Measurements from ENCODE around the gene CEP95.

DNA sequence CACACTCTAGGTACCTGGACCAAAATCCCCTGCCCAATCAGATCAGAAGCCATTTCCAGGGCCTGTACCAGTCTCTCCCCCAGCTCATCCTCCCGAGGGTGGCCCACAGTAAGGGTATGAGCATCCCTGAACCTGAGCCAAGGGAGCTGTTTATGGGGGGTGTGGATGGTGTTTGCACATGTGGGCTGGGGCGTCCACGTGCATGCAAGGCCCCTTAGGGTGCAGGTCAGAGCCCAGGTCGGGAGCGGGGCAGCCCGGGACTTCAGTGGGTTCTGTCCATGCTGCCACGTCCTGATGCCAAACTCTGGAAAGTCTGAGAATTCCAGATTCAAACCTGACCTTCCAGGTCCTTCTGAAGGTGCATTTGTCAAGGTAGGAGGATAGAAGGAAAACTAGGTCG is 48.0 kb upstream of the CEP95 start:
- TF ChIP-seq, protein P1, sequence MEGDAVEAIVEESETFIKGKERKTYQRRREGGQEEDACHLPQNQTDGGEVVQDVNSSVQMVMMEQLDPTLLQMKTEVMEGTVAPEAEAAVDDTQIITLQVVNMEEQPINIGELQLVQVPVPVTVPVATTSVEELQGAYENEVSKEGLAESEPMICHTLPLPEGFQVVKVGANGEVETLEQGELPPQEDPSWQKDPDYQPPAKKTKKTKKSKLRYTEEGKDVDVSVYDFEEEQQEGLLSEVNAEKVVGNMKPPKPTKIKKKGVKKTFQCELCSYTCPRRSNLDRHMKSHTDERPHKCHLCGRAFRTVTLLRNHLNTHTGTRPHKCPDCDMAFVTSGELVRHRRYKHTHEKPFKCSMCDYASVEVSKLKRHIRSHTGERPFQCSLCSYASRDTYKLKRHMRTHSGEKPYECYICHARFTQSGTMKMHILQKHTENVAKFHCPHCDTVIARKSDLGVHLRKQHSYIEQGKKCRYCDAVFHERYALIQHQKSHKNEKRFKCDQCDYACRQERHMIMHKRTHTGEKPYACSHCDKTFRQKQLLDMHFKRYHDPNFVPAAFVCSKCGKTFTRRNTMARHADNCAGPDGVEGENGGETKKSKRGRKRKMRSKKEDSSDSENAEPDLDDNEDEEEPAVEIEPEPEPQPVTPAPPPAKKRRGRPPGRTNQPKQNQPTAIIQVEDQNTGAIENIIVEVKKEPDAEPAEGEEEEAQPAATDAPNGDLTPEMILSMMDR (IDR thresholded peaks at IDR 0.05), result no peak
- no peak for TF ChIP-seq POLR2AphosphoS5 (IDR thresholded peaks at IDR 0.05)

Measured in stomach (tissue), 4 donors.